Peyer's patch (tissue), 4 donors: Measurements from ENCODE around the gene TSSK2.

Experiments used
- CTCF ChIP-seq, 6 experiments: fragments of 450-650 bp in 4 of 6; fragments of 200-600 bp in 2 of 6; sonication (generic) in 1 of 6; IDR thresholded peaks; one replicate each; pipeline ENCODE4 v1.5.1; 2017 to 2019; ENCODE audit warnings: antibody characterized with exemption in 6 of 6, mild to moderate bottlenecking in 3 of 6, moderate library complexity in 1 of 6
- POLR2A ChIP-seq, 2 donors: fragments of 450-650 bp; IDR thresholded peaks; one replicate each; pipeline ENCODE4 v1.5.1; 2017; ENCODE audit warnings: antibody characterized with exemption in 2 of 2, mild to moderate bottlenecking in 2 of 2, moderate library complexity in 2 of 2

GRCh38 chr22:19126309-19127273, 4.5 kb upstream of the TSSK2 start:
- TF ChIP-seq CTCF (IDR thresholded peaks at IDR 0.05), result no peak
- TF ChIP-seq POLR2A (IDR thresholded peaks at IDR 0.05), result no peak
